ENCODE data around the gene WDR64. TPM values are rescaled to one million over a fixed set of nuclear protein-coding genes. Genes with fewer than 3 reads are reported as not detected.

The WDR64 gene
- total and polyA plus RNA-seq, 8 donors, result 0.17 to 0.33 (median 0.28) TPM; not detected in 3

DNA sequence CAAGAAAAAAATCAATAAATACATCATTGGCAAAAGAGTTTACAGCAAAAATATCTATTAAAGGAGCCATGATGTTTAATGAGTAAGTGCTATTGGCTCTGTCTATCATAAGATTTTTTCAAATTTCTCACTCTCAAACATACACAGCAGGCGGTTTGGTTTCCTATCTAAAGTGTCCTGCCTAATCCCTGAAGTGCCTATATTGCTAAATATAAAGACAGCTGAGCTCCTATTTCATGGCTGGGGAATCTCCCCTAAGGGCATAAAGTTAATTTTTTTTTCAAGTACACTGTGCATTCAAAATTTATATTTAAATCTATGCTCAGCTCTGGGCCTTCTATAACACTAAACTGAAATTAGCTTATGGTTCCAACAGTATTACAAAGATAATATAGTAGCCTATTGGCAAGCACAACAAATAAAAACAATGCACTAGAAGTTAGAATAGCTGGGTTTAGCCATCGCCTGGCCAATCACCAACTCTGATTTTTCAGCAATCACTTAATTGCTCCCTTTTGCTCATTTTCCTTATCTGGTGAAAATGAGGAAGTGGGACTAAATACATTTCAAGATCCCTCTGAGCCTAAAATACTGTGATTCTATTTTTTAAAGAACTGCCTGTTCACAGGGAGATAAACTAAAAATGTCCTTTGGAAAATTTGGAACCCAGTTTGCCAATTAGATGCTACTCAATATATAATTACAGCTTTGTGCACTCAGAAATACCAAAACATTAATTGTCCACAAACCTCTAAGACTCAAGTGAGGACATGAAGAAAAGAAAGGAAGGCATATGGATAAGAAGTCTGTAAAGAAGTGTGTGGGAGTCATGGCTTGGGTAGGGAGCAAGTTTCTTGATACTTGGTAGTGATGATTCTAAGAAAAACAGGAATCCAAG lies 62.5 kb downstream of the WDR64 start:
- intact Hi-C loops (cut with DNase I), result no loop called here
- TF ChIP-seq, protein P1, sequence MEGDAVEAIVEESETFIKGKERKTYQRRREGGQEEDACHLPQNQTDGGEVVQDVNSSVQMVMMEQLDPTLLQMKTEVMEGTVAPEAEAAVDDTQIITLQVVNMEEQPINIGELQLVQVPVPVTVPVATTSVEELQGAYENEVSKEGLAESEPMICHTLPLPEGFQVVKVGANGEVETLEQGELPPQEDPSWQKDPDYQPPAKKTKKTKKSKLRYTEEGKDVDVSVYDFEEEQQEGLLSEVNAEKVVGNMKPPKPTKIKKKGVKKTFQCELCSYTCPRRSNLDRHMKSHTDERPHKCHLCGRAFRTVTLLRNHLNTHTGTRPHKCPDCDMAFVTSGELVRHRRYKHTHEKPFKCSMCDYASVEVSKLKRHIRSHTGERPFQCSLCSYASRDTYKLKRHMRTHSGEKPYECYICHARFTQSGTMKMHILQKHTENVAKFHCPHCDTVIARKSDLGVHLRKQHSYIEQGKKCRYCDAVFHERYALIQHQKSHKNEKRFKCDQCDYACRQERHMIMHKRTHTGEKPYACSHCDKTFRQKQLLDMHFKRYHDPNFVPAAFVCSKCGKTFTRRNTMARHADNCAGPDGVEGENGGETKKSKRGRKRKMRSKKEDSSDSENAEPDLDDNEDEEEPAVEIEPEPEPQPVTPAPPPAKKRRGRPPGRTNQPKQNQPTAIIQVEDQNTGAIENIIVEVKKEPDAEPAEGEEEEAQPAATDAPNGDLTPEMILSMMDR (IDR thresholded peaks at IDR 0.05), result no peak
- DNase-seq (no peak), ATAC-seq (no peak)
- Histone ChIP-seq H3K36me3 (no peaks in the 10 kb centered on the region), H3K4me1 (no peaks in the 10 kb centered on the region), H3K27ac (no peak overlapping the region), H3K4me3 (no peak overlapping the region), H3K9me3 (no peaks in the 10 kb centered on the region), H3K27me3 (peaks cover 9 to 46% of the 10 kb centered on the region in 2 donors)

- intact Hi-C loops (cut with DNase I), result no loop called here
- TF ChIP-seq, protein P1 (IDR thresholded peaks at IDR 0.05), result no peak
- DNase-seq (no peak), ATAC-seq (no peak)
- H3K36me3 ChIP-seq, result no peaks in the 10 kb centered on the region
- H3K9me3 ChIP-seq, result no peaks in the 10 kb centered on the region
- H3K4me1 ChIP-seq, result no peaks in the 10 kb centered on the region
- no peak overlapping the region for H3K27ac ChIP-seq
- no peak overlapping the region for H3K4me3 ChIP-seq
- peaks cover 9 to 46% of the 10 kb centered on the region in 2 donors for H3K27me3 ChIP-seq
Measured at GRCh38 chr1:241715435-241715834, 63.4 kb downstream of the WDR64 start.

- no peaks in the 10 kb centered on the region for H3K36me3 ChIP-seq
- ATAC-seq (no peak), DNase-seq (no peak)
- TF ChIP-seq, protein P1 (IDR thresholded peaks at IDR 0.05), result no peak
- no peak overlapping the region for H3K27ac ChIP-seq
- no peaks in the 10 kb centered on the region for H3K4me1 ChIP-seq
- peaks cover 9 to 46% of the 10 kb centered on the region in 2 donors for H3K27me3 ChIP-seq
- intact Hi-C loops (cut with DNase I), result no loop called here
- H3K4me3 ChIP-seq, result no peak overlapping the region
- no peaks in the 10 kb centered on the region for H3K9me3 ChIP-seq
Measured at GRCh38 chr1:241715956-241716355, 63.9 kb downstream of the WDR64 start.

- no peak for DNase-seq
- H3K4me1 ChIP-seq, result no peaks in the 10 kb centered on the region
- TF ChIP-seq, protein P1 (IDR thresholded peaks at IDR 0.05), result no peak
- no peak overlapping the region for H3K4me3 ChIP-seq
- intact Hi-C loops (cut with DNase I), result no loop called here
- no peak overlapping the region for H3K27ac ChIP-seq
- no peaks in the 10 kb centered on the region for H3K36me3 ChIP-seq
- ATAC-seq, result no peak
- no peaks in the 10 kb centered on the region for H3K9me3 ChIP-seq
- peaks cover 9 to 46% of the 10 kb centered on the region in 2 donors for H3K27me3 ChIP-seq
Measured at GRCh38 chr1:241716915-241717656, 65.0 kb downstream of the WDR64 start.

GRCh38 chr1:241717975-241718374 lies 65.9 kb downstream of the WDR64 start:
- no peak overlapping the region for H3K4me3 ChIP-seq
- TF ChIP-seq, protein P1 (IDR thresholded peaks at IDR 0.05), result no peak
- ATAC-seq (peak; percentile 73), DNase-seq (no peak)
- H3K27me3 ChIP-seq, result peaks cover 9 to 46% of the 10 kb centered on the region in 2 donors
- no peaks in the 10 kb centered on the region for H3K36me3 ChIP-seq
- no peaks in the 10 kb centered on the region for H3K4me1 ChIP-seq
- intact Hi-C loops (cut with DNase I), result no loop called here
- H3K9me3 ChIP-seq, result no peaks in the 10 kb centered on the region
- no peak overlapping the region for H3K27ac ChIP-seq
